Measurements from ENCODE around the gene CASK.
"Not testable (repeated sequence)": the region's sequence is repeated elsewhere in the genome, so short reads cannot be mapped to it uniquely, and the experiment has no call there.

CASK gene

DNA sequence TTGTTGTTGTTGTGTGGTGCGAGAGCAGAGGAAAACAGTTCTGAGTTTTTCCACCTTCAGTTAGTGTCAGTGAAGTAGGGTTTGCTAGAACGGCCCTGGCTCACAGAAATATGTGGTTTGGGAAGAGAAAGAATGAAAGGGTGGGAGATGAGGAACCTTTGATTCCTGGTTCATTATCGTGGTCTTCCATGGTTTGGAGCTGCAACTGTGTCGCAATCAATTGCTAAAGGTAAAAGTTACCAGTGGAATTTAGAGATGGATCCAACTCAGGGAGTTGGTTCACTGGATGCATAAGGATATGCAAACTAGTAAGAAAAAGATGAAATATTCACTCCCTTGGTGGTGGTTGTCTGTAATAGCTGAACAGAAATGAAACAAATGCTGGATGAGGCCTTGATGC, 270.2 kb downstream of the CASK start:
- Histone ChIP-seq H4K20me1 (ENCODE audit: insufficient read depth, low read length) (no peaks in the 10 kb centered on the region), H3K4me3 (ENCODE audit: low read depth in 1 of 2, low read length in 2 of 2) (no peak overlapping the region), H3K79me2 (ENCODE audit: insufficient read depth, low read length) (no peaks in the 10 kb centered on the region), H3K27me3 (ENCODE audit: insufficient read depth, low read length, poor library complexity) (no peaks in the 10 kb centered on the region), H3K4me2 (ENCODE audit: insufficient read depth, low read length) (no peak overlapping the region), H3K36me3 (ENCODE audit: insufficient read depth, low read length) (peaks cover 70% of the 10 kb centered on the region), H3K4me1 (ENCODE audit: insufficient read depth, low read length) (no peaks in the 10 kb centered on the region), H3K9ac (ENCODE audit: low read depth, low read length) (no peak overlapping the region), H2AFZ (ENCODE audit: low read depth, low read length) (no peak overlapping the region), H3K27ac (ENCODE audit: low read length) (no peak overlapping the region), H3K9me3 (ENCODE audit: insufficient read depth, low read length, severe bottlenecking) (no peaks in the 10 kb centered on the region)
- TF ChIP-seq CTCF (IDR thresholded peaks at IDR 0.05; ENCODE audit: borderline replicate concordance, extremely low read depth, low read length, poor library complexity, severe bottlenecking) = no peak
- ATAC-seq (ENCODE audit: insufficient read depth, low read depth) (no peak), DNase-seq (no peak)

- not testable (repeated sequence) for H3K9me3 ChIP-seq (ENCODE audit: insufficient read depth, low read length, severe bottlenecking); H3K27ac ChIP-seq (ENCODE audit: low read length); DNase-seq; H3K9ac ChIP-seq (ENCODE audit: low read depth, low read length); H3K27me3 ChIP-seq (ENCODE audit: insufficient read depth, low read length, poor library complexity); H3K36me3 ChIP-seq (ENCODE audit: insufficient read depth, low read length); H2AFZ ChIP-seq (ENCODE audit: low read depth, low read length); H3K79me2 ChIP-seq (ENCODE audit: insufficient read depth, low read length); ATAC-seq (ENCODE audit: insufficient read depth, low read depth); H4K20me1 ChIP-seq (ENCODE audit: insufficient read depth, low read length); H3K4me2 ChIP-seq (ENCODE audit: insufficient read depth, low read length); H3K4me3 ChIP-seq (ENCODE audit: low read depth in 1 of 2, low read length in 2 of 2); H3K4me1 ChIP-seq (ENCODE audit: insufficient read depth, low read length)
Measured at GRCh38 chrX:41646201-41646600, 277.2 kb downstream of the CASK start.

DNA sequence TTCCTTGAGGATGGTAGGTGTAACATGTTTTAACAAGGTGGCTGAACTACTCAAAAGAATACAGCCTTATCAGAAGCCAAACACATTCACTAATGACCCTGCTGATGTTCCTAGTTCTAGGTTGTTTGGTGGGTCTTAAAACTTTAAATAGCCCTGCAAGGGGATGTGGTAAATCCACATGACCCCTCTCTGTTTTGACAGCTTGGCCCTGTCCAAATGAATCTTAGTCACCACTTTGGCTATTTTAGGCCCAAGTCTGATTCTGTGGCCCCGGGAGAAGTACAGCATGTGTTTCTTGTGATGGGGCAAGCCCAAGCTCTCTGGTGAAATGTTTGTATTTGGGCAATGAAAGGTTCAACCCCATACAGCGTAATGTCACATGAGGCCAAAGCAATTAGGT, 289.1 kb downstream of the CASK start:
- no peaks in the 10 kb centered on the region for H4K20me1 ChIP-seq (ENCODE audit: insufficient read depth, low read length)
- TF ChIP-seq EZH2 (IDR thresholded peaks at IDR 0.05; ENCODE audit: borderline replicate concordance, low read depth, low read length, severe bottlenecking) (no peak), CTCF (IDR thresholded peaks at IDR 0.05; ENCODE audit: borderline replicate concordance, extremely low read depth, low read length, poor library complexity, severe bottlenecking) (no peak)
- no peaks in the 10 kb centered on the region for H3K27me3 ChIP-seq (ENCODE audit: insufficient read depth, low read length, poor library complexity)
- no peaks in the 10 kb centered on the region for H3K9me3 ChIP-seq (ENCODE audit: insufficient read depth, low read length, severe bottlenecking)
- H3K27ac ChIP-seq (ENCODE audit: low read length) = no peak overlapping the region
- ATAC-seq (ENCODE audit: insufficient read depth, low read depth) (no peak), DNase-seq (no peak)
- no peaks in the 10 kb centered on the region for H3K4me1 ChIP-seq (ENCODE audit: insufficient read depth, low read length)
- H3K36me3 ChIP-seq (ENCODE audit: insufficient read depth, low read length) = peaks cover 19% of the 10 kb centered on the region
- no peak overlapping the region for H3K9ac ChIP-seq (ENCODE audit: low read depth, low read length)
- H2AFZ ChIP-seq (ENCODE audit: low read depth, low read length) = no peak overlapping the region
- H3K4me3 ChIP-seq (ENCODE audit: low read depth in 1 of 2, low read length in 2 of 2) = no peak overlapping the region
- no peaks in the 10 kb centered on the region for H3K79me2 ChIP-seq (ENCODE audit: insufficient read depth, low read length)
- no peak overlapping the region for H3K4me2 ChIP-seq (ENCODE audit: insufficient read depth, low read length)

DNA sequence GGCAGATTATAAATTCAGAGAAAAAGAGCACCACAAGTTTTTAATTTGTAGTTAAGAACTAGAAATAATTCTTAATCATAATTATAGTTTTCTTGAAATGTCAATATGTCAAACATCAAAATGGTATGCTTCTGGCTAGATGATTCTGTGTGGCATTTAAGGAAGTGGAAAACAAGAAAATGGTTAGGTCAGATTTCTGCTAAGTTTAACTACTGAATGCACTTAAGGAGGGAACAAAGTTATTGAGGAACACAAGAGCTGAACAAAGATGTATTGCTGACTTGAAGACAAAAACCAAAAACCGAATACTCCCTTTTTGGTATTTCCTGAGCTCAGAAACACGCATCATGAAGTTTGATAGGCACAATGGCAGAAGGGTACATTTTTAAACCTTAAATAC, 293.3 kb downstream of the CASK start:
- Histone ChIP-seq H3K4me1 (ENCODE audit: insufficient read depth, low read length) (no peaks in the 10 kb centered on the region), H3K4me2 (ENCODE audit: insufficient read depth, low read length) (no peak overlapping the region), H3K9ac (ENCODE audit: low read depth, low read length) (no peak overlapping the region), H3K4me3 (ENCODE audit: low read depth in 1 of 2, low read length in 2 of 2) (no peak overlapping the region), H3K27ac (ENCODE audit: low read length) (no peak overlapping the region), H3K27me3 (ENCODE audit: insufficient read depth, low read length, poor library complexity) (no peaks in the 10 kb centered on the region), H4K20me1 (ENCODE audit: insufficient read depth, low read length) (no peaks in the 10 kb centered on the region), H3K9me3 (ENCODE audit: insufficient read depth, low read length, severe bottlenecking) (no peaks in the 10 kb centered on the region), H2AFZ (ENCODE audit: low read depth, low read length) (no peak overlapping the region), H3K36me3 (ENCODE audit: insufficient read depth, low read length) (peaks cover 24% of the 10 kb centered on the region), H3K79me2 (ENCODE audit: insufficient read depth, low read length) (no peaks in the 10 kb centered on the region)
- TF ChIP-seq EZH2 (IDR thresholded peaks at IDR 0.05; ENCODE audit: borderline replicate concordance, low read depth, low read length, severe bottlenecking) = no peak
- ATAC-seq (ENCODE audit: insufficient read depth, low read depth) (no peak), DNase-seq (no peak)

Data from DND-41 (cell line).